Prostate gland (tissue), 2 donors: Measurements from ENCODE around the gene CABP7. TPM values are rescaled to one million over a fixed set of nuclear protein-coding genes. Genes with fewer than 3 reads are reported as not detected.

Experiments
- DNase-seq: peaks from one replicate; pipeline ENCODE4 v3.0.0-alpha.2; 2019; ENCODE audit warnings: low spot score
- H3K27ac ChIP-seq, 2 donors: fragments of 200-600 bp; sonication (generic); 2 replicates each; pipeline ENCODE4 v1.5.1; 2017 to 2019
- H3K27me3 ChIP-seq: fragments of 200-600 bp; sonication (generic); replicated peaks from 2 replicates; pipeline ENCODE4 v1.5.1; 2019; ENCODE audit not compliant: insufficient read depth
- H3K36me3 ChIP-seq, 2 donors: fragments of 200-600 bp; sonication (generic); 1 replicate in 1 of 2; 2 replicates in 1 of 2; pipeline versions ENCODE4 v1.5.1 to v1.8.1; 2017 to 2019
- H3K4me1 ChIP-seq: fragments of 200-600 bp; sonication (generic); replicated peaks from 2 replicates; pipeline ENCODE4 v1.5.1; 2019
- H3K4me3 ChIP-seq, 2 donors: fragments of 200-600 bp; sonication (generic); 2 replicates each; pipeline ENCODE4 v1.5.1; 2017 to 2019
- H3K9me3 ChIP-seq: fragments of 200-600 bp; sonication (generic); 2 replicates; pipeline ENCODE4 v1.5.1; 2017
- POLR2A ChIP-seq: fragments of 450-650 bp; IDR thresholded peaks from one replicate; pipeline ENCODE4 v1.6.1; 2016; ENCODE audit warnings: antibody characterized with exemption, mild to moderate bottlenecking
- POLR2AphosphoS5 ChIP-seq: sonication (generic); formaldehyde crosslinking; IDR thresholded peaks from one replicate; pipeline ENCODE4 v1.6.1; 2017; ENCODE audit warnings: antibody characterized with exemption
- WGBS: methylation state at CpG from one replicate; pipeline ENCODE4 v1.1.5; 2018; 5-methylcytosine and 5-hydroxymethylcytosine counted together
- intact Hi-C: fragments of 100-400 bp; cut with DNase I; formaldehyde crosslinking; loops from one replicate; pipeline ENCODE4 v1.14.2; 2022
- total RNA-seq, 2 donors: library from RNA; depleted of rRNA; stranded (reverse); fragments of >200 nt; gene quantifications; one replicate each; pipeline ENCODE4 v1.1.0, GENCODE V29; 2016
- TF ChIP-seq, protein P1 (sequence below), 4 experiments: fragments of 200-600 bp in 2 of 4; fragments of 450-650 bp in 2 of 4; sonication (generic) in 2 of 4; IDR thresholded peaks; 1 replicate in 3 of 4; 2 replicates in 1 of 4; pipeline ENCODE4 v1.5.1; 2016 to 2019; ENCODE audit warnings: antibody characterized with exemption in 4 of 4, mild to moderate bottlenecking in 2 of 4, moderate library complexity in 2 of 4

The CABP7 gene
- total RNA-seq, 2 donors from 2014 or later: 1.5 TPM; not detected in 1

DNA sequence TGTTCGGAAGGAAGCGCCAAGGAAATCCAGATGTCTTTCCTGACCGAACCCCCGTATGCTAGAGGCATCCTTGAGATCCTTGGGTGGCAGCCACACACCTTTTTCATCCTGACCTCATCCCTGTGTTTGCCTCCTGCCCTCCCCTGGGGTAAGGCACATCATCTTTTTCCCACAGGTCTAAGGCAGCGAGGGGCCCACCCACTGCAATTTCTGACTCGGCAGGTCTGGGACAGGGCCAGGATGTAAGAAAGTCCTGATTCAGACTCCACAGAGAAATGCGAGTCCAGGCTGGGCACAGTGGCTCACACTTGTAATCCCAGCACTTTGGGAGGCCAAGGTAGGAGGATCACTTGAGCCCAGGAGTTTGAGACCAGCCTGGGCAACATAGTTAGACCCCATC lies 36.5 kb downstream of the CABP7 start:
- 79% methylated on average over 7 of the region's 7 CpGs for WGBS
- H3K4me3 ChIP-seq: no peak overlapping the region
- no peak for DNase-seq
- TF ChIP-seq POLR2A: no peak
- no peak for TF ChIP-seq POLR2AphosphoS5
- TF ChIP-seq, protein P1, sequence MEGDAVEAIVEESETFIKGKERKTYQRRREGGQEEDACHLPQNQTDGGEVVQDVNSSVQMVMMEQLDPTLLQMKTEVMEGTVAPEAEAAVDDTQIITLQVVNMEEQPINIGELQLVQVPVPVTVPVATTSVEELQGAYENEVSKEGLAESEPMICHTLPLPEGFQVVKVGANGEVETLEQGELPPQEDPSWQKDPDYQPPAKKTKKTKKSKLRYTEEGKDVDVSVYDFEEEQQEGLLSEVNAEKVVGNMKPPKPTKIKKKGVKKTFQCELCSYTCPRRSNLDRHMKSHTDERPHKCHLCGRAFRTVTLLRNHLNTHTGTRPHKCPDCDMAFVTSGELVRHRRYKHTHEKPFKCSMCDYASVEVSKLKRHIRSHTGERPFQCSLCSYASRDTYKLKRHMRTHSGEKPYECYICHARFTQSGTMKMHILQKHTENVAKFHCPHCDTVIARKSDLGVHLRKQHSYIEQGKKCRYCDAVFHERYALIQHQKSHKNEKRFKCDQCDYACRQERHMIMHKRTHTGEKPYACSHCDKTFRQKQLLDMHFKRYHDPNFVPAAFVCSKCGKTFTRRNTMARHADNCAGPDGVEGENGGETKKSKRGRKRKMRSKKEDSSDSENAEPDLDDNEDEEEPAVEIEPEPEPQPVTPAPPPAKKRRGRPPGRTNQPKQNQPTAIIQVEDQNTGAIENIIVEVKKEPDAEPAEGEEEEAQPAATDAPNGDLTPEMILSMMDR (IDR thresholded peaks at IDR 0.05): no peak
- H3K36me3 ChIP-seq: no peaks in the 10 kb centered on the region
- no peaks in the 10 kb centered on the region for H3K9me3 ChIP-seq
- H3K27me3 ChIP-seq: no peaks in the 10 kb centered on the region
- H3K4me1 ChIP-seq: no peaks in the 10 kb centered on the region
- no peak overlapping the region for H3K27ac ChIP-seq
- intact Hi-C loops: no loop called here

DNA sequence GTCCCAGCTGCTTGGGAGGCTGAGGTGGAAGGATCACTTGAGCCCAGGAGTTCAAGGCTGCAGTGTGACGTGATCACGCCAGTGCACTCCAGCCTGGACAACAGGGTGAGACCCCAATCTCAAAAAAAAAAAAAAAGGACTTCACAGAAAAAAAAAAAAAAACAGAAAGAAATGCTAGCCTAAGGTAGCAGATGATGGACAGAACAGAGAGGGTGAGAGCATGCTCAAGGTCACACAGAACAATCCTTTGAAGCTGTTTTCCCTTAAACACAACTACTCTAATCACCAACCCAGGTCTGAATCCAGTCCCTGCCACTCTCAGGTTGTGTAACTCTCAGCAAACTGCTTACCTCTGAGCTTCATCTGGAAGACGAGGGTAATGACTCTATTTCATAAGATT lies 37.3 kb downstream of the CABP7 start:
- no peak for DNase-seq
- H3K36me3 ChIP-seq: no peaks in the 10 kb centered on the region
- no peak overlapping the region for H3K4me3 ChIP-seq
- TF ChIP-seq POLR2AphosphoS5: no peak
- TF ChIP-seq, protein P1 (IDR thresholded peaks at IDR 0.05): no peak
- no peak for TF ChIP-seq POLR2A
- no peaks in the 10 kb centered on the region for H3K9me3 ChIP-seq
- no peaks in the 10 kb centered on the region for H3K4me1 ChIP-seq
- intact Hi-C loops: no loop called here
- no peak overlapping the region for H3K27ac ChIP-seq
- no peaks in the 10 kb centered on the region for H3K27me3 ChIP-seq
- WGBS: 86% methylated on average over 3 of the region's 3 CpGs

DNA sequence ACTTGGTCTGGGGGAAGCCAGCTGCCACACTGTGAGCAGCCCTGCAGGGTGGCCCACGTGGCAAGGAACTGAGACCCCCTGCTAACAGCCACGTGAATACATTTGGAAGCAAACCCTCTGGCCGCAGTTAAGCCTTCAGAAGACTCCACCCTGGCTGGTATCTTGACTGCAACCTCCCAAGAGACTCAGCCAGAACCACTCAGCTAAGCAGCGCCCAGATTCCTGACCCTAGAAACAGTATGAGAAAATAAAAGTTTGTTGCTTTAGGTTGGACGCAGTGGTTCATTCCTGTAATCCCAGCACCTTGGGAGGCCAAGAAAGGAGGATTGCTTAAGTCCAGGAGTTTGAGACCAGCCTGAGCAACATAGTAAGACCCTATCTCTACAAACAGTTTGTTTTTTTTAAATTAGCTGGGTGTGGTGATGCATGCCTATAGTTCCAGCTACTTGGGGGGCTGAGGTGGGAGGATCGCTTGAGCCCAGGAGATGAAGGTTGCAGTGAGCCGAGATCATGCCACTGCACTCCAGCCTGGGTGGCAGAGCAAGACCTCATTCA lies 38.3 kb downstream of the CABP7 start:
- no peak overlapping the region for H3K4me3 ChIP-seq
- H3K27ac ChIP-seq: no peak overlapping the region
- 84% methylated on average over 7 of the region's 7 CpGs for WGBS
- no peaks in the 10 kb centered on the region for H3K4me1 ChIP-seq
- H3K9me3 ChIP-seq: no peaks in the 10 kb centered on the region
- H3K27me3 ChIP-seq: no peaks in the 10 kb centered on the region
- intact Hi-C loops: no loop called here
- no peak for TF ChIP-seq POLR2A
- TF ChIP-seq, protein P1 (IDR thresholded peaks at IDR 0.05): no peak
- no peak for TF ChIP-seq POLR2AphosphoS5
- no peak for DNase-seq
- H3K36me3 ChIP-seq: no peaks in the 10 kb centered on the region

DNA sequence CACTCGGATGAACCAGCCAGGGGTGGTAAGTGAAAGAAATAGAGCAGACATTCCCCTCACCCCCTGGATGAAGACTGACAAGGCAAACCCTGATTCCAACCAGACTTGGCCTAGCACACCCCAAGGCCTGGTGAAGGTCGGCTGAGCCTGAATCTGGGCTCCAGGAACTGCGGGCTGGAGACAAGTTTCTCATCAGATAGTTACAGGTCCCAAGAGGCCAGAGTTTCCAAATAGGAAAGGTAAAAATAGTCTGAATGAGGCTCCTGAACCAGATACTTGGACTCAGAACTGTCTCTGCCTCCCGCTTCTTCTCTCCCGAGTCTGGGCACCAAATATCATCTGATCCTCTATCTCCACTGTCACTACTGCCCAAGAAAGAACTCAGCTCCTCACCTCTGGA lies 39.2 kb downstream of the CABP7 start:
- H3K4me1 ChIP-seq: no peaks in the 10 kb centered on the region
- no peaks in the 10 kb centered on the region for H3K27me3 ChIP-seq
- no peak for TF ChIP-seq POLR2A
- TF ChIP-seq POLR2AphosphoS5: no peak
- no peak overlapping the region for H3K27ac ChIP-seq
- DNase-seq: no peak
- no peaks in the 10 kb centered on the region for H3K9me3 ChIP-seq
- intact Hi-C loops: no loop called here
- 71% methylated on average over 5 of the region's 5 CpGs for WGBS
- no peak overlapping the region for H3K4me3 ChIP-seq
- H3K36me3 ChIP-seq: no peaks in the 10 kb centered on the region

DNA sequence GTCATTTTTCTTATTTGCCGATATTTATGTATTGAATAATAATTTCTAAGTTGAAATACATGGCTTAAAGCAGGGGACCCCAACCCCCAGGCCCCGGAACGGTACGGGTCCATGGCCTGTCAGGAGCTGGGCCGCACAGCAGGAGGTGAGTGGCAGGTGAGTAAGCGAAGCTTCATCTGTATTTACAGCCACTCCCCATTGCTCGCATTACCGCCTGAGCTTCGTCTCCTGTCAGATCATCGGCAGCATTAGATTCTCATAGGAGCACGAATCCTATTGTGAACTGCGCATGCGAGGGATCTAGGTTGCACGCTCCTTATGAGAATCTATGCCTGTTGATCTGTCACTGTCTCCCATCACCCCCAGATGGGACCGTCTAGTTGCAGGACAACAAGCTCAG lies 42.5 kb downstream of the CABP7 start:
- intact Hi-C loops: loop anchor here (10.0 kb wide), 1 partner anchor 123 kb away; the partner anchor contains the start of gene MTMR3

More for the DNA sequence above, 42.5 kb downstream of the CABP7 start:
- H3K27me3 ChIP-seq: no peaks in the 10 kb centered on the region
- no peaks in the 10 kb centered on the region for H3K36me3 ChIP-seq
- TF ChIP-seq POLR2AphosphoS5 (no peak), POLR2A (no peak)
- TF ChIP-seq, protein P1 (IDR thresholded peaks at IDR 0.05): no peak
- H3K4me1 ChIP-seq: no peaks in the 10 kb centered on the region
- no peaks in the 10 kb centered on the region for H3K9me3 ChIP-seq
- no peak for DNase-seq
- no peak overlapping the region for H3K27ac ChIP-seq
- no peak overlapping the region for H3K4me3 ChIP-seq
- WGBS: 88% methylated on average over 15 of the region's 15 CpGs
